MM.1S (cell line): ENCODE measurements around the gene FCGR2B.
"Not testable (repeated sequence)": the region's sequence is repeated elsewhere in the genome, so short reads cannot be mapped to it uniquely, and the experiment has no call there.

Experiments
- EZH2 ChIP-seq: fragments of 300-600 bp; sonication (generic); optimal IDR thresholded peaks from 2 replicates; pipeline ENCODE3; 2017; ENCODE audit warnings: low read depth, mild to moderate bottlenecking, antibody characterized with exemption, low read length, mixed read lengths
- TF ChIP-seq, protein P1 (sequence below): fragments of 300-600 bp; sonication (generic); IDR thresholded peaks from 2 replicates; pipeline ENCODE4 v1.5.1; 2016; ENCODE audit warnings: antibody characterized with exemption, low read length, mixed read lengths

DNA sequence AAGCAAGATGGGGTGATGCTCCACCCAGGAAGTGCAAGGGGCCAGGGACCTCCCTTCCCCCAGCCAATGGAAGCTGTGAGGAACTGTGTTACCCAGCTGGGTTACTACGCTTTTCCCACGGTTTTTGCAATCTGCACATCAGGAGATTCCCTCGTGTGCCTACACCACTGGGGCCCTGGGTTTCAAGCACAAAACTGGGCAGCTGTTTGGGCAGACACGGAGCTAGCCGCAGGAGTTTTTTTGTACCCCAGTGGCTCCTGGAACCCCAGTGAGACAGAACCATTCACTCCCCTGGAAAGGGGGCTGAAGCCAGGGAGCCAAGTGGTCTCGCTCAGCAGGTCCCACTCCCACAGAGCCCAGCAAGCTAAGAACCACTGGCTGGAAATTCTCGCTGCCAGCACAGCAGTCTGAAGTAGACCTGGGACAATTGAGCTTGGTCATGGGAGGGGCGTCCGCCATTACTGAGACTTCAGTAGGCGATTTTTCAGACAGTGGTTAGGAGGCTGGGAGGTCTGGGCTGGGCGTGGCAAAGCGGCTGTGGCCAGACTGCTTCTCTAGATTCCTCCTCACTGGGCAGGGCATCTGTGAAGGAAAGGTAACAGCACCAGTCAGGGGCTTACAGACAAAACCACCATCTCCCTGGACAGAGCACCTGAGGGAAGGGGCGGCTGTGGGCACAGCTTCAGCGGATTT lies 30.2 kb downstream of the FCGR2B start:
- TF ChIP-seq, protein P1, sequence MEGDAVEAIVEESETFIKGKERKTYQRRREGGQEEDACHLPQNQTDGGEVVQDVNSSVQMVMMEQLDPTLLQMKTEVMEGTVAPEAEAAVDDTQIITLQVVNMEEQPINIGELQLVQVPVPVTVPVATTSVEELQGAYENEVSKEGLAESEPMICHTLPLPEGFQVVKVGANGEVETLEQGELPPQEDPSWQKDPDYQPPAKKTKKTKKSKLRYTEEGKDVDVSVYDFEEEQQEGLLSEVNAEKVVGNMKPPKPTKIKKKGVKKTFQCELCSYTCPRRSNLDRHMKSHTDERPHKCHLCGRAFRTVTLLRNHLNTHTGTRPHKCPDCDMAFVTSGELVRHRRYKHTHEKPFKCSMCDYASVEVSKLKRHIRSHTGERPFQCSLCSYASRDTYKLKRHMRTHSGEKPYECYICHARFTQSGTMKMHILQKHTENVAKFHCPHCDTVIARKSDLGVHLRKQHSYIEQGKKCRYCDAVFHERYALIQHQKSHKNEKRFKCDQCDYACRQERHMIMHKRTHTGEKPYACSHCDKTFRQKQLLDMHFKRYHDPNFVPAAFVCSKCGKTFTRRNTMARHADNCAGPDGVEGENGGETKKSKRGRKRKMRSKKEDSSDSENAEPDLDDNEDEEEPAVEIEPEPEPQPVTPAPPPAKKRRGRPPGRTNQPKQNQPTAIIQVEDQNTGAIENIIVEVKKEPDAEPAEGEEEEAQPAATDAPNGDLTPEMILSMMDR = not testable (repeated sequence)
- TF ChIP-seq EZH2 = not testable (repeated sequence)
